ENCODE data around the gene NTPCR.

The NTPCR gene

GRCh38 chr1:232915212-232915611 is 35.2 kb upstream of the NTPCR start:
- H3K4me3 ChIP-seq (ENCODE audit: low read depth, low read length) = no peak overlapping the region
- DNase-seq (ENCODE audit: low read depth, low spot score) = no peak
- TF ChIP-seq CTCF (IDR thresholded peaks at IDR 0.05; ENCODE audit: low read depth, low read length) = no peak
- in situ Hi-C loops (cut with HindIII; ENCODE audit: low sequenced_read_pairs) = no loop called here

- no peak for DNase-seq (ENCODE audit: low read depth, low spot score)
- in situ Hi-C loops (cut with HindIII; ENCODE audit: low sequenced_read_pairs) = no loop called here
- H3K4me3 ChIP-seq (ENCODE audit: low read depth, low read length) = no peak overlapping the region
- TF ChIP-seq CTCF (IDR thresholded peaks at IDR 0.05; ENCODE audit: low read depth, low read length) = no peak
Measured at GRCh38 chr1:232917053-232917452, 33.4 kb upstream of the NTPCR start.

DNA sequence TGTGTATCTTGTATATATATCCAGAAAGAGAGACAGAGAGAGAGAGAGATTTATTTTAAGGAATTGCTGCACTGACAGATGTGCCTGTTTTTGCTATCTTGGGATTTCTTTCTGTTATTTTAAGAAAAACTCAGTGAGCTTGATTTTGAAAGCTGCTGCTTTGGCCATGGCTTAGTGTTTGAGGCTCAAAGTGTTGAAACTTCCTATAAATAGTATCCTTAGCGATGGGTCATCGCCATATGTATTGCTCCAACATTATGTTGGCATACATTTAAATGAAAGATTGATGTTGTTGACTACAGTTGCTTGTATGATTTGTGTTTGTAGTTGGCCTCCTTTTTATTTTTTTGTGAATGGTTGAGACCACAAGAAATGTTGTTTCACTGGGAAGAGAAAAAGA is 29.0 kb upstream of the NTPCR start:
- H3K4me3 ChIP-seq (ENCODE audit: low read depth, low read length) = no peak overlapping the region
- DNase-seq (ENCODE audit: low read depth, low spot score) = no peak
- in situ Hi-C loops (cut with HindIII; ENCODE audit: low sequenced_read_pairs) = no loop called here
- no peak for TF ChIP-seq CTCF (IDR thresholded peaks at IDR 0.05; ENCODE audit: low read depth, low read length)

GRCh38 chr1:232922485-232922884 is 27.9 kb upstream of the NTPCR start:
- no peak for TF ChIP-seq CTCF (IDR thresholded peaks at IDR 0.05; ENCODE audit: low read depth, low read length)
- peak; percentile 32 for DNase-seq (ENCODE audit: low read depth, low spot score)
- no peak overlapping the region for H3K4me3 ChIP-seq (ENCODE audit: low read depth, low read length)
- in situ Hi-C loops (cut with HindIII; ENCODE audit: low sequenced_read_pairs) = no loop called here

GRCh38 chr1:232923739-232924386 is 26.5 kb upstream of the NTPCR start:
- DNase-seq (ENCODE audit: low read depth, low spot score) = peak; percentile 51
- in situ Hi-C loops (cut with HindIII; ENCODE audit: low sequenced_read_pairs) = no loop called here
- no peak for TF ChIP-seq CTCF (IDR thresholded peaks at IDR 0.05; ENCODE audit: low read depth, low read length)
- no peak overlapping the region for H3K4me3 ChIP-seq (ENCODE audit: low read depth, low read length)

GRCh38 chr1:232924874-232925273 is 25.5 kb upstream of the NTPCR start:
- no peak for TF ChIP-seq CTCF (IDR thresholded peaks at IDR 0.05; ENCODE audit: low read depth, low read length)
- in situ Hi-C loops (cut with HindIII; ENCODE audit: low sequenced_read_pairs) = no loop called here
- H3K4me3 ChIP-seq (ENCODE audit: low read depth, low read length) = no peak overlapping the region
- DNase-seq (ENCODE audit: low read depth, low spot score) = no peak
